Cardiac muscle cell (in vitro differentiated cells and primary cell): ENCODE results near the gene HMGN1. TPM values are rescaled to one million over a fixed set of nuclear protein-coding genes. Genes with fewer than 3 reads are reported as not detected.

Experiments used
- DNase-seq, 2 donors: peaks; one replicate each; pipeline versions ENCODE4 v3.0.0 to v3.0.0-alpha.2; 2010 to 2017; ENCODE audit warnings: low read depth in 1 of 2, low spot score in 1 of 2
- H3K27ac ChIP-seq: fragments of 200-600 bp; sonication (generic); 2 replicates; pipeline ENCODE4 v1.5.1; 2016
- H3K27me3 ChIP-seq: fragments of 200-600 bp; sonication (generic); 2 replicates; pipeline ENCODE4 v1.6.0; 2016; ENCODE audit warnings: control low read depth
- H3K36me3 ChIP-seq: fragments of 200-600 bp; sonication (generic); 2 replicates; pipeline ENCODE4 v1.5.1; 2016; ENCODE audit warnings: control low read depth
- H3K4me1 ChIP-seq: fragments of 200-600 bp; sonication (generic); 2 replicates; pipeline ENCODE4 v1.8.1; 2017; ENCODE audit warnings: low read depth, mild to moderate bottlenecking, mixed run types
- H3K4me3 ChIP-seq: fragments of 200-600 bp; sonication (generic); 2 replicates; pipeline ENCODE4 v1.5.1; 2016; ENCODE audit warnings: mild to moderate bottlenecking
- H3K9me3 ChIP-seq: fragments of 200-600 bp; sonication (generic); 2 replicates; pipeline ENCODE4 v1.5.1; 2017; ENCODE audit warnings: low read depth, mild to moderate bottlenecking, control low read depth
- polyA plus RNA-seq: library from polyadenylated mRNA; unstranded; fragments of >200 nt; fragmentation: Nextera tagmentation; extraction: Ambion mirVana; gene quantifications from 2 replicates; pipeline ENCODE4 v1.2.1, GENCODE V29; 2016
- total RNA-seq: library from RNA; depleted of rRNA; stranded (reverse); fragments of >200 nt; gene quantifications from 2 replicates; pipeline ENCODE4 v1.2.3, GENCODE V29; 2016
- TF ChIP-seq, protein P1 (sequence below): IDR thresholded peaks from 2 replicates; pipeline ENCODE4 v1.5.1; 2012; ENCODE audit warnings: low read depth, mild to moderate bottlenecking, low read length

The HMGN1 gene, protein sequence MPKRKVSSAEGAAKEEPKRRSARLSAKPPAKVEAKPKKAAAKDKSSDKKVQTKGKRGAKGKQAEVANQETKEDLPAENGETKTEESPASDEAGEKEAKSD
- total RNA-seq (258 and 375 TPM in 2 replicates), polyA plus RNA-seq (559 and 612 TPM in 2 replicates)

DNA sequence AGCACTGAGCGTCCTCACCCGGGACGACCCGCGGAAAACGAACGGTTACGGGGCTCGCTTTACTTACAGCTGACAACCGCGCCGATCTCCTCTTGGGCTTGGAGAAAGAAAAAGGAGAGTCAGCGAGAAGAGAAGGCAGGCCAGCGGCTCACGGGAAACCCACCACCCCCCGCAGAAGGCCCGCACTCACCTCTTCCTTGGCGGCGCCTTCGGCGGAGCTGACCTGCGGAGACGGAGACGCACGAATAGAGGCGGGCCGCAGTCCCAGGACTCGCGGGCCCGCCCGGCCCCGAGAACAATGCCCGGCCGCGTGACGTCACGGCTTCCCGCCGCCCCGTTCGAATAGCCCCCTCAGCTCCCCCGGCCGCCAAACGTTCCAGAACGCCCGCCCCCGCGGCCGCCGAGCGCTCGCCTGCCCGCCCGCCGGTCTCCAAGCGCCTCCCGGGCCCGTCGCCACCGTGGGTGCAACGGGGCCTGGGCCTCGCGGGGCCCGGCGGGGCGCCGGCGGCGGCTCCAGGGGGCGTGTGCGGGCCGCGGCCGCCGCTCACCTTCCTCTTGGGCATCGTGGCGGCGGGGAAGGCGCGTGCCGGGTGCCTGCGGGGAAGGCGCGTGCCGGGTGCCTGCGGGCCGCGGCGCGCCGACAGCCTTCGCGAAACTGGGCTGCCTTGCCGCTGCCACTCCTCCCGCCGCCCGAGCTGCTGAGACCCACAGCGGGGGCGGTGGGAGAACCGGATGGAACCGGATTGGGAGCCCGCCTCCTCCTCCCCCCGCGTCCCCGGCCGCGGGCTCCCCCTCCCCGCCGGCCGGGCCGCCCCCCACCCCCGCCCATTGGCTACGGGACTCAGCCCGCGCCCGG, at the start of gene HMGN1:
HMGN1 (minus strand) TSS at position 734 of the 856 bp plus-strand sequence; CDS start at position 563, 171 bp downstream.
- peak within 1 kb of the TSS; percentile 95 for H3K27ac ChIP-seq
- H3K4me1 ChIP-seq: peaks cover 27% of the 10 kb centered on the region
- no peaks in the 10 kb centered on the region for H3K27me3 ChIP-seq
- TF ChIP-seq, protein P1, sequence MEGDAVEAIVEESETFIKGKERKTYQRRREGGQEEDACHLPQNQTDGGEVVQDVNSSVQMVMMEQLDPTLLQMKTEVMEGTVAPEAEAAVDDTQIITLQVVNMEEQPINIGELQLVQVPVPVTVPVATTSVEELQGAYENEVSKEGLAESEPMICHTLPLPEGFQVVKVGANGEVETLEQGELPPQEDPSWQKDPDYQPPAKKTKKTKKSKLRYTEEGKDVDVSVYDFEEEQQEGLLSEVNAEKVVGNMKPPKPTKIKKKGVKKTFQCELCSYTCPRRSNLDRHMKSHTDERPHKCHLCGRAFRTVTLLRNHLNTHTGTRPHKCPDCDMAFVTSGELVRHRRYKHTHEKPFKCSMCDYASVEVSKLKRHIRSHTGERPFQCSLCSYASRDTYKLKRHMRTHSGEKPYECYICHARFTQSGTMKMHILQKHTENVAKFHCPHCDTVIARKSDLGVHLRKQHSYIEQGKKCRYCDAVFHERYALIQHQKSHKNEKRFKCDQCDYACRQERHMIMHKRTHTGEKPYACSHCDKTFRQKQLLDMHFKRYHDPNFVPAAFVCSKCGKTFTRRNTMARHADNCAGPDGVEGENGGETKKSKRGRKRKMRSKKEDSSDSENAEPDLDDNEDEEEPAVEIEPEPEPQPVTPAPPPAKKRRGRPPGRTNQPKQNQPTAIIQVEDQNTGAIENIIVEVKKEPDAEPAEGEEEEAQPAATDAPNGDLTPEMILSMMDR: no peak
- H3K4me3 ChIP-seq: peak within 1 kb of the TSS; percentile 94
- DNase-seq: peak; percentile 93 to 94
- no peaks in the 10 kb centered on the region for H3K9me3 ChIP-seq
- H3K36me3 ChIP-seq: peaks cover 24% of the 10 kb centered on the region

DNA sequence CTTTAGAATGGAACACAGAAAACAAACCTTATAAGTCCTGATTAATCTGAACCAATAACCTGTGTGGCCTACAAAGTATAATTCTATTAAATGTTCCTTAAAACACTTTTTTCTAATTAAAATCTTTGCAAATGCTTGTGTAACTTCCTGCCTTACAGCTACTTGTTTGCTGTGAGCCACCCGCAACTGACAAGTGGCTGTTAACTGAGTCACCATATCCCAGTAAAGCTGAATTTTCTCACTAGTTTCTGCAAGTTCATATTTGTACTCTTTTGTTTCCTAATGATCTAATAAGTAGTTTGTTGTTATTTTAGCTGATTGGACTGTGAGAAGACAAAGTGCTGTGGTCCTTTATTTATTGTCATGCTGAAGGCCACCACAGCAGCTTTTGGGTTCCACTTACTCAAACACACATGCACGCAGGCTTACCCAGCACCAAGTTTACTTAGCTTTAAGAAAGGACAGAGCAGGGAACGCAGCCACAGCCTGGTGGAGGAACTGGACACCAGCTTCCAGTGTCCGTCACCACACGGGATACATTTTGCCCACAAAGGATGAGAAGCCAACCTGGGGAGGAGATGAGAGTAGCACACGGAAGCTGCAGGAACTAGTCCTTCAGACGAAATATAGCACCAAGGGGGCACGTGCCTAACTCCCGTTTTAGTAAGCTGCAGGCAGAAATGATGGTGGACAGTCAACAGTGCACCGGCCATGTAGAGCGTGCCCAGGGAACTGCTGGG, 48.9 kb upstream of the HMGN1 start:
- Histone ChIP-seq H3K27ac (no peak overlapping the region), H3K4me1 (no peaks in the 10 kb centered on the region), H3K27me3 (no peaks in the 10 kb centered on the region), H3K4me3 (no peak overlapping the region), H3K9me3 (no peaks in the 10 kb centered on the region), H3K36me3 (peaks cover 22% of the 10 kb centered on the region)
- TF ChIP-seq, protein P1: no peak
- DNase-seq: no peak

DNA sequence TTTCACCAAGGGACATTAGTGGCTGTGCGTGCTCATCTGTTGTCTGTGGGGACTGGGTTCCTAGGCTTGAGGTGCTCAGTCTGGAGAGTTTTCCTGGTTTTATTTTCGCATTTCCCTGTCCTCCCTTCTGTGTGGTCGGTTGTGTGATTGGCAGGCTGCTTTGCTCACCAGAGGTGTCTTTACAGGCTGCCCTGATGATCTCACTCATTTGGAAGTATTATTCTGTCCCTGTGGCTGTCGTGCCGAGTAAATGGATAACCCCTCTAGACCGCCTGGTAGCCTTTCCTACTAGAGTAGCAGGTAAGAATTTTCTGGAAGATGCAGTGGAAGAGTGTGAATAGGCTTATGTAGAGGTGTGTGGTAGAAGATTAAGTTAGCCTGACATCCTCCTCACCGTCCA, 44.1 kb upstream of the HMGN1 start:
- Histone ChIP-seq H3K27ac (no peak overlapping the region), H3K4me1 (peaks cover 20% of the 10 kb centered on the region), H3K36me3 (peaks cover 29% of the 10 kb centered on the region), H3K4me3 (no peak overlapping the region), H3K9me3 (no peaks in the 10 kb centered on the region), H3K27me3 (no peaks in the 10 kb centered on the region)
- DNase-seq: no peak
- TF ChIP-seq, protein P1: no peak

DNA sequence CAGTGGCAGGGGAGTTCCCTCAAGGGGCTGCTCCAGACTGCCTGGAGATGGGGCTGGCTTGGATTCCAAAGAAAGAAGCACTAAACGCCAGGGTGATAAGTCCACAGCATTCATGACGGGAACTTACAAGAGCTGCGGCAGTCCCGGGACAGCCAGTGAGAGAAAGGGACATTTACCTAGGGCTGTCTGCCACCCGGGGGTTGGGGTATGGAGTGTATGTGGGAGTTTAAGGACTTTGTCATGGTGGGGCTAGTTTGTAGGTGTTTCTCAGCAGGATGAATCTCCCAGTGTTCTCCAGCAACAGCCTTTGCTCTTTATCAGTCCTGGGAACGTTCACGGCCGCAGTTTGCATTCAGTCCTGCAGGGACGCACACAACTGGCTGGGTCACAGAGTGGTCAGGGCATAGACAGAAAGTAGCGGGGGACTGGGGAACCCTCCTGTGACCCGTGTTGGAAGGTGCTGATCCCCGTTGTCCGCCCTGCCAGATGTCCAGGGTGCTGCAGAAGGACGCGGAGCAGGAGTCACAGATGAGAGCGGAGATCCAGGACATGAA, 41.4 kb upstream of the HMGN1 start:
- H3K27ac ChIP-seq: peak overlapping the region; percentile 86

DNA sequence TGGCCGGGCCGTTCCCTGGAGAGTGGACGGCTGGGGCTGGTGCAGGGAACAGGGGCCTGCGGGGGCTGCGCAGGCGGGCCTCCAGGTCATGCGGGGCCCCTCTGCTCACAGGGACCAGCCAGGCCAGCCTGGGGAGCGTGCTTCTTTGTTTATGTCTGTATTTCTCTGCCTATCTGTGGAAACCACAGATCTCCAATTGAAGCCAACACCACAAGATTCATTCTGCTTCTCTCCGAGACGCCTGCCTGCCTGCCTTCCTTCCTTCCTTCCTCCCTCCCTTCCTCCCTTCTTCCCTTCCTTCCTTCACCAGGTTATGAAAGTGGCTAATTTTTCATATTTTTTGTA, 39.9 kb upstream of the HMGN1 start:
- Histone ChIP-seq H3K27me3 (no peaks in the 10 kb centered on the region), H3K36me3 (peaks cover 11% of the 10 kb centered on the region), H3K27ac (no peak overlapping the region), H3K4me3 (no peak overlapping the region), H3K9me3 (no peaks in the 10 kb centered on the region), H3K4me1 (peaks cover 20% of the 10 kb centered on the region)
- DNase-seq: no peak
- TF ChIP-seq, protein P1: no peak

More for the DNA sequence above, 41.4 kb upstream of the HMGN1 start:
- TF ChIP-seq, protein P1: no peak
- peaks cover 20% of the 10 kb centered on the region for H3K4me1 ChIP-seq
- peaks cover 23% of the 10 kb centered on the region for H3K36me3 ChIP-seq
- peak in 1 of 2 donors; percentile 45 for DNase-seq
- H3K4me3 ChIP-seq: no peak overlapping the region
- H3K27me3 ChIP-seq: no peaks in the 10 kb centered on the region
- H3K9me3 ChIP-seq: no peaks in the 10 kb centered on the region
